Stimulated activated CD4-positive, alpha-beta T cell treated with anti-CD3 and anti-CD28 coated beads, Interleukin-12 subunit alpha, Interleukin-12 subunit beta, amount 100 ng/mL, for 24 hours (primary cell): ENCODE data around the gene CELA2A.
"Not testable (repeated sequence)": the region's sequence is repeated elsewhere in the genome, so short reads cannot be mapped to it uniquely, and the experiment has no call there.

Experiments used
- DNase-seq, 2 experiments: peaks; one replicate each; pipeline ENCODE4 v3.0.0-alpha.2; 2020; ENCODE audit warnings: low read depth in 2 of 2

CELA2A gene

DNA sequence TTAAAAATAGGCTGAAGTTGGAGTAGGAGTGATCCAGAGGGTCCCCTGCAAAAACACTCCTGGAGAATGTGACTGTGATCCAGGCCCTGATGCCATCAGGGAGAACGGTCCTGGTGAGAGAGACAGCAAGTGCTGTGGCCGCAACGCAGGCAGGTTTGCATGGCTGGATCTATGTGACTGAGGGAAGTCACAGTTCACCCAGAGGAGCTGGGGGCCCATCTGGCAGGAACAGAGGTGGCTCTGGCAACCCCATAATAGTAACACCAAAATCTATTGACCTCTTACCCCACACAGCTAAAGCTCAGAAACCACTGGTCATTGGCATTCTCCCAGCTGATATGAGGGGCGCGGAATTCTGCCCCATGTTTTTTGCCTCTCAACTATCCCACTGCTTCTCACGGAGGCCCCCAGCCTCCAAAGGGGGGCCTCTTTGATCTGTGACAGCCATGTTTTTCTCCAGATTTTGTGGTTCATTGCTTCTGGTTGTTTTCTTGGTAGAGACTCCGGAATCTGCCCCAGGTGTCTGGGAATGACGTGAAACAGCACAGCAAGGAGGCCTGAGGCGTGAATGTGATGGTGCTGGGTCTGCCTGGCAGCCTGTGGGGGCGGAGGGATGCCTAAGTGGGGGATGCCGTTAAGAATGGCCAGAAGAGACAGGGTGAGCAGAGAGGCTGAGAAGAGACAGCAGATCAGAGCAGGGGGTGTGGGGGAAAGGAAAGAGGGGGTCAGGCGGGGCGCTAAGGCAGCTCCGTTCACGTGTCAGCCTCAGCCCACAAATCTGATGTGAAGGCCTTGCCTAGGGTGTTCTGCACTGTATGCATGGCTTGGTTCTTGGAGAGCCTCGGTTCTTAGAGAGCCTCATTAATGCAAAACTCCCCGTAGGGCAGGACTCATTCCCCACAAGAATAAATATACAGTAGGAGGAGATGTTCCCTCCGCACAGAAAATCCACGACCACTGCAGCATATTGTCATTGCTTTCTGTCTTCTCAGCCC is 43.9 kb downstream of the CELA2A start:
- no peak for DNase-seq

GRCh38 chr1:15501208-15502032 is 44.9 kb downstream of the CELA2A start:
- DNase-seq = peak in 1 of 2 experiments; percentile 58

DNA sequence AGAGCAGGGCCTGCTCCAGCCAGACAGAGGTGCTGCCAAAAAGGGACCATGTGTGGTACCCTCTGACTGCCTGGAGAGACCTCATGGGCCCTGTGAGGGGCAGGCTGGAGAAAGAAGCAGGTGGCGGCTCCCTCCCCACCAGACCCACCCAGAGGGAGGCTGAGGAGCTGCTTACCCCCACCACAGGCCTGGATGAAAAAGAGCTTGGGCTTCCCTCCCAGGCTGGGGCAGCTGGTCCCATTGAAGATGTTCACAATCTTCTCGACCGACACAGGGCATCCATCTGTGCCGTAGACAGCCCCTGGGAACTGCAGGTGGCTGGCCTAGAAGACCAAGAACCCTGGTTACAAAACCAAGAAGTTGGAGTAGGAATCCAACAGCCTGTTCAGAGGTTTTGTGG is 47.9 kb downstream of the CELA2A start:
- DNase-seq = no peak

DNA sequence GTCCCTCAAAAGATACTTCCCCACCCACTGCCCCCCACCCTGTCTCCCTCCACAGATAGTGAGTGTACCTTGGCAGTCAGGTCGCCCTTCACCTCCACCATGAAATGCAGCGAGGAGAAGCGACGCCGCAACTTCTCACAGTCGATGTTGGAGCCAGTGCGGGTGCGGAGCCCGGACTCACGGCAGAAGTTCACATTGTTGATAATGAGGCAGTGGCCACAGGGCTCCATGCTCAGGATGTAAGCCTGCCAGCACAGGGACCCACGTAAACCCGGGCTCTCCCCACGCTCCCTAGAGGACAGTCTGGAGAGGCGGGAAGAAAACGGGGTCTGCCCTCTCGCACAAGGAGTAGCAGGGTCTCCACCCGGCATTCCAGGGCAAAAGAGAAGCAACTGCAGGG is 50.3 kb downstream of the CELA2A start:
- no peak for DNase-seq

DNA sequence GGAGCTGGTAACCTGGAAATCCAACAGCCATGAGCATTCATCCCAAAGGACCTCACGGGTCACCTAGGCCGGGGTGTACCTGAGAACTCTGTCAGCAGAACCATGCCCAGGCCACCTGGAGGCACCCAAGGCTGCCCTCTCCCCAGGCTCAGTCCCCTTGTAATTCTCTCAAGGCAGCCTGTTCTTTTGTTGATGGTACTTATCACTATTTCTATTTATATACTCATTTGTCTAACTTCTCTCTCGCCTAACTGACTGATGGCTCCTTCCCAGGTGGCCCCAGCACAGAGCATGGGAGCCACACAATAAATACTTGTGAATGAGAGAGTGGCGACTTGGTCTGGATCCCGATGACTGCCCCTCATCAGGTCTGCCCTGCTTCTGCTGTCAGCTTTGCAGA is 50.7 kb downstream of the CELA2A start:
- no peak for DNase-seq

- DNase-seq = no peak
These were observed 52.4 kb downstream of the CELA2A start for GRCh38 chr1:15508700-15509487.

- no peak for DNase-seq
These were observed 53.1 kb downstream of the CELA2A start for GRCh38 chr1:15509586-15509985.

DNA sequence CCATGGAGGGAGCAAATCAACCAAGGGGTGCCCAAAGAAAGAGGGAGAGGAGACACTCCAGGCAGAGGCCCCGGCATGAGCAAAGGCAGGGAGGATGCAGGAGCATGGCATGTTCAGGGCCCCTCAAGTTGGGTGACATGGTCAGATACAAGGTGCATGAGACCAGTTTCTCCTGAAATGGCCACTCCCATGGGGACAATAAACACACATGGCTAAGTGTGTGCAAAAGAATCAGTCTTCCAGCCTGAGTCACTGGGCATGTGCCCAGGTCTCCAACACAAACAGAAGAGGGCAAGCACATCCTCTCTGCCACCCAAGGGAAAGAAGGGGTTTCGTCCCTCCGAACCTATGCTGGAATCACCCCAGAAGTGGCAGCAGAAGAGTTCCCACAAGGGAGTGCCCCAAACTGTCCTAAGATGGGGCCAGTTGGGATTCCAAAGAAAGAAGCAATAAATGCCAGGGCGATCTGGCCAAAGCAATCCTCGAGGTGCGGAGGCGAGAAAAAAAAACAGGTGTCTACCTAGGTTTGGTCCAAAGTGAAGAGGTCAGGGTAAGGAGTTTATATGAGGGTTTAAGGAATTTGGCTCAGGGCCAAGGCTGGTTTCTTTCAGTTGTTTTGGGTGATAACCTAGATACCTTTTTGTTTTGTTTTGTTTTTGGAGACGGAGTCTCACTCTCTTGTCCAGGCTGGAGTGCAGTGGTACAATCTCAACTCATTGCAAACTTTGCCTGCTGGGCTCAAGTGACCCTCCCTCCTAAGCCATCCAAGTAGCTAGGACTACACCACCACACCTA is 54.3 kb downstream of the CELA2A start:
- DNase-seq = no peak

DNA sequence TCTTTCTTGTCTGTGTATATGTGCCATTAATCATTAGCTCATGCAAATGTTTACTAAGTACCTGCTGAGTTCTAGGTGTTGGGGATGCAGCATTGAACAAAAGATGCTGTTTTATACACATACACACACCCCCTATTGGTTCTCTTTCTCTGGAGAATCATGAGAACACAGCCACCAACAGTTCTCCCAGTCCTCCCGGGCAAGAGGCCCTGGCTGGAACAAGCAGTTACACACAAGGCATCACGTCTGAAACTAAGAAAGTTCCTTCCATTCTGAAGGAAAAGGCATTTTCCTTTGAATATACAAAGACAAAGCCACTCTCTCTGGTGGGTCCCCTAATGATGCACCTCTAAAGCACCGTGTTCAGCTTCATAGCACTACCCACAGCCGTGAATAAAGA is 56.7 kb downstream of the CELA2A start:
- DNase-seq = no peak

DNA sequence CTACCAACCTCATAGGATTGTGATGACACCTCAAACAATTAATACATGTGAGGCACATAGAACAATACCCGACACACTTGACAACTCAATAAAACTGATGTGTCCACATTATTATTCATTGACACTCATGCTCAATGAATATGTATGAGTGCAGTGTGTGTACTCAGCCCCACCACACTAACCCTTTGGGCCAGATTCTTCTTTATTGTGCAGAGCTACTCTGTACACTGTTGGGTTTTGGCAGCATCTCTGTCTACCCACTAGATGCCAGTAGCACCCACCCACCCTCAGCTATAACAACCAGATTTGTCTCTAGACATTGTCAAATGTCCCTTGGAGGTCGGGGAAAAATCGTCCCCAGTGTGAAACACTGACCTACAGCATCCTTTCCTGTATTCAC is 57.4 kb downstream of the CELA2A start:
- DNase-seq = no peak

GRCh38 chr1:15514557-15514956 is 58.0 kb downstream of the CELA2A start:
- DNase-seq = not testable (repeated sequence)

- DNase-seq = no peak
These were observed 58.6 kb downstream of the CELA2A start for GRCh38 chr1:15515022-15515663.

DNA sequence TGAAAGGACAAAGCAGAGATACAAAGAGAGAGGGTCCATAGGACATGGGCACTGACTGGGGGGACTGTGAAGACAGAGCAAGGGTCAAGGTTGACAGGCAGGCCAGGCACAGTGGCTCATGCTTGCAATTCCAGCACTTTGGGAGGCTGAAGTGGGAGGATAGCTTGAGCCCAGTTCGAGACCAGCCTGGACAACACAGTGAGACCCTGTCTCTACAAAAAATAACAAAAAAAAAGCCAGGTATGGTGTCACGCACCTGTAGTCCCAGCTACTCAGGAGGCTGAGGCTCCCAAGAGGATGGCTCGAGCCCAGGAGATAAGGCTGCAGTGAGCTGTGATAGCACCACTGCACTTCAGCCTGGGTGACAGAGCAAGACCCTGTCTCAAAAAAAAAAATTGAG is 63.1 kb downstream of the CELA2A start:
- DNase-seq = no peak

DNA sequence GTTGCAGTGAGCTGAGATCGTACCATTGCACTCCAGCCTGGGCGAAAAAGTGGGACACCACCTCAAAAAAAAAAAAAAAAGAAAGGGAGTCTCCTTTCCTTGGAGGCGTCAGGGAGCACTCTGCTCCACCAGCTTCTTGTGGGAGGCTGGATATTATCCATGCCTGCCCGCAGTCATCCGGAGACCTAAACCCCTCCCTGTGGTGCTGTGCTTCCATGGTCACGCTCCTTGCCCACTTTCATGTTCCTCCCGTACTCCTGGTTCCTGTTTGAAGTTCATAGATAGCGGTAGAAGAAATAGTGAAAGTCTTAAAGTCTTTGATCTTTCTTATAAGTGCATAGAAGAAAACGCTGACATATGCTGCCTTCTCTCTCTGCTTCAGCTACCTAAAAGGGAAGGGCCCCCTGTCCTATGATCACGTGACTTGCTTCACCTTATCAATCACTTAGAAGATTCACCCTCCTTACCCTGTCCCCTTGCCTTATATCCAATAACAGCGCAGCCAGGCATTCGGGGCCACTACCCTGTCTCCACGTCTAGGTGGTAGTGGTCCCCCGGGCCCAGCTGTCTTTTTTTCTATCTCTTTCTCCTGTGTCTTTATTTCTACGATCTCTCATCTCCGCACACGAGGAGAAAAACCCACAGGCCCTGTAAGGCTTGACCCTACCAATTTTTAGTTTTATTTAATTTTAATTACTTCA is 64.8 kb downstream of the CELA2A start:
- not testable (repeated sequence) for DNase-seq
